Measurements from ENCODE around the gene MTHFD2L. TPM values are rescaled to one million over a fixed set of nuclear protein-coding genes. Genes with fewer than 3 reads are reported as not detected.

MTHFD2L gene
- total RNA-seq, 1 donor = 15.0 TPM

GRCh38 chr4:74291471-74291870, 133.6 kb downstream of the MTHFD2L start:
- no peak for TF ChIP-seq CTCF (IDR thresholded peaks at IDR 0.05; ENCODE audit: insufficient read depth, low read length)
- no peak overlapping the region for H3K4me3 ChIP-seq (ENCODE audit: low read depth, low read length)
- no peak for DNase-seq (ENCODE audit: low read depth)

- DNase-seq (ENCODE audit: low read depth) = no peak
- no peak overlapping the region for H3K4me3 ChIP-seq (ENCODE audit: low read depth, low read length)
- no peak for TF ChIP-seq CTCF (IDR thresholded peaks at IDR 0.05; ENCODE audit: insufficient read depth, low read length)
Observed at GRCh38 chr4:74292111-74292870, 134.4 kb downstream of the MTHFD2L start.

GRCh38 chr4:74293558-74293957, 135.6 kb downstream of the MTHFD2L start:
- no peak overlapping the region for H3K4me3 ChIP-seq (ENCODE audit: low read depth, low read length)
- no peak for DNase-seq (ENCODE audit: low read depth)
- TF ChIP-seq CTCF (IDR thresholded peaks at IDR 0.05; ENCODE audit: insufficient read depth, low read length) = no peak

- no peak for DNase-seq (ENCODE audit: low read depth)
- H3K4me3 ChIP-seq (ENCODE audit: low read depth, low read length) = no peak overlapping the region
- TF ChIP-seq CTCF (IDR thresholded peaks at IDR 0.05; ENCODE audit: insufficient read depth, low read length) = no peak
Observed at GRCh38 chr4:74294681-74295080, 136.8 kb downstream of the MTHFD2L start.

GRCh38 chr4:74297539-74297938, 139.6 kb downstream of the MTHFD2L start:
- TF ChIP-seq CTCF (IDR thresholded peaks at IDR 0.05; ENCODE audit: insufficient read depth, low read length) = no peak
- DNase-seq (ENCODE audit: low read depth) = no peak
- no peak overlapping the region for H3K4me3 ChIP-seq (ENCODE audit: low read depth, low read length)

GRCh38 chr4:74304095-74304625, 146.2 kb downstream of the MTHFD2L start:
- no peak overlapping the region for H3K4me3 ChIP-seq (ENCODE audit: low read depth, low read length)
- no peak for TF ChIP-seq CTCF (IDR thresholded peaks at IDR 0.05; ENCODE audit: insufficient read depth, low read length)
- peak; percentile 25 for DNase-seq (ENCODE audit: low read depth)
